ENCODE data around the gene PRAME. TPM values are rescaled to one million over a fixed set of nuclear protein-coding genes. Genes with fewer than 3 reads are reported as not detected.
"Not testable (repeated sequence)": the region's sequence is repeated elsewhere in the genome, so short reads cannot be mapped to it uniquely, and the experiment has no call there.

The PRAME gene
- total RNA-seq, 2 experiments from 2014 or later: not detected

- ATAC-seq (no peak), DNase-seq (no peak)
- Mint-ChIP-seq H3K36me3 (no peaks in the 10 kb centered on the region), H3K9me3 (ENCODE audit: low read depth) (no peaks in the 10 kb centered on the region), H3K4me1 (no peaks in the 10 kb centered on the region), H3K4me3 (no peak overlapping the region), H3K27ac (no peak overlapping the region), H3K27me3 (peaks cover 18% of the 10 kb centered on the region)
- CTCF ChIA-PET: interaction anchor here (1.0 to 2.2 kb wide), 6 partner anchors 11 to 162 kb away, joined by 3 to 6 read pairs (median 4); partner anchors contain the start of gene PRAME
Measured at GRCh38 chr22:22591348-22592299, 32.6 kb upstream of the PRAME start.

- Mint-ChIP-seq H3K4me3 (no peak overlapping the region), H3K9me3 (ENCODE audit: low read depth) (no peaks in the 10 kb centered on the region), H3K27ac (no peak overlapping the region), H3K27me3 (peaks cover 29% of the 10 kb centered on the region), H3K36me3 (no peaks in the 10 kb centered on the region), H3K4me1 (no peaks in the 10 kb centered on the region)
- CTCF ChIA-PET: interaction anchor here (1.2 to 5.5 kb wide), 7 partner anchors 8 to 163 kb away, joined by 3 to 40 read pairs (median 5); partner anchors contain the start of gene PRAME
- DNase-seq: no peak
- no peak for ATAC-seq
Measured at GRCh38 chr22:22590136-22590891, 31.2 kb upstream of the PRAME start.

GRCh38 chr22:22588485-22589164, 29.6 kb upstream of the PRAME start:
- no peaks in the 10 kb centered on the region for H3K36me3 Mint-ChIP-seq
- no peak for ATAC-seq
- H3K9me3 Mint-ChIP-seq (ENCODE audit: low read depth): no peaks in the 10 kb centered on the region
- H3K4me1 Mint-ChIP-seq: no peaks in the 10 kb centered on the region
- no peak overlapping the region for H3K27ac Mint-ChIP-seq
- no peak overlapping the region for H3K4me3 Mint-ChIP-seq
- peaks cover 41% of the 10 kb centered on the region for H3K27me3 Mint-ChIP-seq
- CTCF ChIA-PET: interaction anchor here (0.6 to 5.5 kb wide), 8 partner anchors 10 to 363 kb away, joined by 3 to 40 read pairs (median 3); no protein-coding TSS in a partner anchor
- no peak for DNase-seq

GRCh38 chr22:22587577-22588188, 28.6 kb upstream of the PRAME start:
- CTCF ChIA-PET: interaction anchor here (0.6 to 5.5 kb wide), 18 partner anchors 9 to 380 kb away, joined by 3 to 40 read pairs (median 4); partner anchors contain the start of gene ZNF280B
- H3K4me3 Mint-ChIP-seq: no peak overlapping the region
- peaks cover 48% of the 10 kb centered on the region for H3K27me3 Mint-ChIP-seq
- DNase-seq (no peak), ATAC-seq (no peak)
- no peak overlapping the region for H3K27ac Mint-ChIP-seq
- no peaks in the 10 kb centered on the region for H3K9me3 Mint-ChIP-seq (ENCODE audit: low read depth)
- H3K4me1 Mint-ChIP-seq: no peaks in the 10 kb centered on the region
- H3K36me3 Mint-ChIP-seq: no peaks in the 10 kb centered on the region

- Mint-ChIP-seq H3K27ac (no peak overlapping the region), H3K9me3 (ENCODE audit: low read depth) (no peaks in the 10 kb centered on the region), H3K4me1 (no peaks in the 10 kb centered on the region), H3K27me3 (peaks cover 44% of the 10 kb centered on the region), H3K36me3 (no peaks in the 10 kb centered on the region), H3K4me3 (no peak overlapping the region)
- DNase-seq: no peak
- ATAC-seq: no peak
- CTCF ChIA-PET: interaction anchor here (5.5 kb wide), 1 partner anchor 8 kb away, joined by 40 read pairs; no protein-coding TSS in a partner anchor
Measured at GRCh38 chr22:22584722-22585121, 25.7 kb upstream of the PRAME start.

GRCh38 chr22:22583030-22583429, 24.0 kb upstream of the PRAME start:
- no peak for ATAC-seq
- Mint-ChIP-seq H3K9me3 (ENCODE audit: low read depth) (no peaks in the 10 kb centered on the region), H3K4me1 (no peaks in the 10 kb centered on the region), H3K27ac (no peak overlapping the region), H3K4me3 (no peak overlapping the region), H3K36me3 (no peaks in the 10 kb centered on the region), H3K27me3 (peaks cover 42% of the 10 kb centered on the region)
- DNase-seq: no peak
- CTCF ChIA-PET: interaction anchor here (0.8 kb wide), 1 partner anchor 27 kb away, joined by 3 read pairs; no protein-coding TSS in a partner anchor

GRCh38 chr22:22581524-22581923, 22.5 kb upstream of the PRAME start:
- peaks cover 37% of the 10 kb centered on the region for H3K27me3 Mint-ChIP-seq
- H3K27ac Mint-ChIP-seq; ATAC-seq; H3K36me3 Mint-ChIP-seq; H3K4me1 Mint-ChIP-seq; H3K9me3 Mint-ChIP-seq (ENCODE audit: low read depth); CTCF ChIA-PET; H3K4me3 Mint-ChIP-seq; DNase-seq: not testable (repeated sequence)

GRCh38 chr22:22579869-22580604, 21.0 kb upstream of the PRAME start:
- DNase-seq: no peak
- CTCF ChIA-PET: interaction anchor here (0.8 kb wide), 1 partner anchor 26 kb away, joined by 3 read pairs; no protein-coding TSS in a partner anchor
- no peaks in the 10 kb centered on the region for H3K9me3 Mint-ChIP-seq (ENCODE audit: low read depth)
- peaks cover 24% of the 10 kb centered on the region for H3K27me3 Mint-ChIP-seq
- no peaks in the 10 kb centered on the region for H3K4me1 Mint-ChIP-seq
- H3K27ac Mint-ChIP-seq: no peak overlapping the region
- no peak overlapping the region for H3K4me3 Mint-ChIP-seq
- ATAC-seq: no peak
- no peaks in the 10 kb centered on the region for H3K36me3 Mint-ChIP-seq

- no peak overlapping the region for H3K4me3 Mint-ChIP-seq
- H3K27me3 Mint-ChIP-seq: peaks cover 26% of the 10 kb centered on the region
- ATAC-seq: no peak
Measured at GRCh38 chr22:22578702-22579424, 19.8 kb upstream of the PRAME start.

GRCh38 chr22:22576989-22577427, 17.9 kb upstream of the PRAME start:
- Mint-ChIP-seq H3K27ac (no peak overlapping the region), H3K36me3 (no peaks in the 10 kb centered on the region), H3K4me3 (no peak overlapping the region), H3K27me3 (peaks cover 26% of the 10 kb centered on the region), H3K9me3 (ENCODE audit: low read depth) (no peaks in the 10 kb centered on the region), H3K4me1 (no peaks in the 10 kb centered on the region)
- DNase-seq (no peak), ATAC-seq (no peak)
- CTCF ChIA-PET: interaction anchor here (0.6 to 2.8 kb wide), 10 partner anchors 10 to 154 kb away, joined by 3 to 40 read pairs (median 3); no protein-coding TSS in a partner anchor

More at GRCh38 chr22:22578702-22579424, 19.8 kb upstream of the PRAME start:
- H3K27ac Mint-ChIP-seq: no peak overlapping the region
- no peaks in the 10 kb centered on the region for H3K36me3 Mint-ChIP-seq
- H3K4me1 Mint-ChIP-seq: no peaks in the 10 kb centered on the region
- CTCF ChIA-PET: interaction anchor here (1.0 kb wide), 1 partner anchor 9 kb away, joined by 4 read pairs; no protein-coding TSS in a partner anchor
- H3K9me3 Mint-ChIP-seq (ENCODE audit: low read depth): no peaks in the 10 kb centered on the region
- no peak for DNase-seq

GRCh38 chr22:22576244-22576988, 17.4 kb upstream of the PRAME start:
- CTCF ChIA-PET: interaction anchor here (0.6 to 2.8 kb wide), 13 partner anchors 9 to 154 kb away, joined by 3 to 40 read pairs (median 3); partner anchors contain the start of gene PRAME
- peak; percentile 49 for ATAC-seq
- Mint-ChIP-seq H3K36me3 (no peaks in the 10 kb centered on the region), H3K4me3 (no peak overlapping the region), H3K27ac (no peak overlapping the region), H3K9me3 (ENCODE audit: low read depth) (no peaks in the 10 kb centered on the region), H3K27me3 (peaks cover 27% of the 10 kb centered on the region), H3K4me1 (no peaks in the 10 kb centered on the region)
- no peak for DNase-seq

All from activated CD8-positive, alpha-beta memory T cell treated with anti-CD3 and anti-CD28 coated beads, Interleukin-2, amount 10 ng/mL, durations not matched to agents 7 days and 5 days (primary cell).